Endothelial cell (in vitro differentiated cells): Measurements from ENCODE around the gene ARHGEF28. TPM values are rescaled to one million over a fixed set of nuclear protein-coding genes. Genes with fewer than 3 reads are reported as not detected.
A peak's percentile ranks its signal among the peaks of the same experiment; 100 is the strongest.

Experiments used
- DNase-seq: peaks from one replicate; pipeline ENCODE4 v3.0.0; 2021; ENCODE audit warnings: low spot score
- H3K27ac Mint-ChIP-seq: one replicate; pipeline ENCODE4 v1.8.0; 2021; ENCODE audit warnings: mixed read lengths, inconsistent platforms; ENCODE audit not compliant: unreplicated experiment
- H3K27me3 Mint-ChIP-seq: one replicate; pipeline ENCODE4 v1.8.0; 2021; ENCODE audit warnings: mild to moderate bottlenecking, moderate library complexity, mixed read lengths, inconsistent platforms; ENCODE audit not compliant: unreplicated experiment
- H3K36me3 Mint-ChIP-seq: one replicate; pipeline ENCODE4 v1.8.0; 2021; ENCODE audit warnings: mild to moderate bottlenecking, low read depth, mixed read lengths, inconsistent platforms; ENCODE audit not compliant: unreplicated experiment
- H3K4me1 Mint-ChIP-seq: one replicate; pipeline ENCODE4 v1.8.0; 2021; ENCODE audit warnings: mild to moderate bottlenecking, mixed read lengths, inconsistent platforms; ENCODE audit not compliant: unreplicated experiment
- H3K4me3 Mint-ChIP-seq: one replicate; pipeline ENCODE4 v1.8.0; 2021; ENCODE audit warnings: mild to moderate bottlenecking, mixed read lengths, inconsistent platforms; ENCODE audit not compliant: unreplicated experiment
- H3K9me3 Mint-ChIP-seq: one replicate; pipeline ENCODE4 v1.8.0; 2021; ENCODE audit warnings: mixed read lengths, inconsistent platforms; ENCODE audit not compliant: unreplicated experiment
- CTCF ChIP-seq: fragments of 200-600 bp; sonication (generic); IDR thresholded peaks from one replicate; pipeline ENCODE4 v1.5.0; 2021; ENCODE audit warnings: antibody characterized with exemption; ENCODE audit not compliant: unreplicated experiment
- total RNA-seq: library from RNA; stranded (reverse); fragmentation: NEBNext Ultra II Directional; extraction: Animal tissue kit (Norgen Biotek cat#: 25700); gene quantifications from one replicate; pipeline ENCODE4 v1.2.1, GENCODE V29; 2021; ENCODE audit not compliant: unreplicated experiment

The ARHGEF28 gene
- total RNA-seq, 1 donor from 2014 or later: 1.5 TPM

- no peak for DNase-seq
- Mint-ChIP-seq H3K27me3 (no peaks in the 10 kb centered on the region), H3K4me1 (no peaks in the 10 kb centered on the region), H3K27ac (no peak overlapping the region), H3K36me3 (no peaks in the 10 kb centered on the region), H3K9me3 (no peaks in the 10 kb centered on the region), H3K4me3 (no peak overlapping the region)
- TF ChIP-seq CTCF: no peak
Observed at GRCh38 chr5:73940801-73941200, 314.8 kb downstream of the ARHGEF28 start.

GRCh38 chr5:73942783-73943182 lies 316.8 kb downstream of the ARHGEF28 start:
- Mint-ChIP-seq H3K27ac (no peak overlapping the region), H3K9me3 (no peaks in the 10 kb centered on the region), H3K4me1 (no peaks in the 10 kb centered on the region), H3K4me3 (no peak overlapping the region), H3K36me3 (no peaks in the 10 kb centered on the region), H3K27me3 (no peaks in the 10 kb centered on the region)
- no peak for TF ChIP-seq CTCF
- no peak for DNase-seq

GRCh38 chr5:73943397-73943796 lies 317.4 kb downstream of the ARHGEF28 start:
- TF ChIP-seq CTCF: no peak
- no peaks in the 10 kb centered on the region for H3K36me3 Mint-ChIP-seq
- no peaks in the 10 kb centered on the region for H3K9me3 Mint-ChIP-seq
- no peaks in the 10 kb centered on the region for H3K4me1 Mint-ChIP-seq
- no peak overlapping the region for H3K4me3 Mint-ChIP-seq
- no peak for DNase-seq
- H3K27me3 Mint-ChIP-seq: no peaks in the 10 kb centered on the region
- H3K27ac Mint-ChIP-seq: no peak overlapping the region

- no peak for DNase-seq
- no peak overlapping the region for H3K4me3 Mint-ChIP-seq
- H3K9me3 Mint-ChIP-seq: no peaks in the 10 kb centered on the region
- TF ChIP-seq CTCF: no peak
- H3K4me1 Mint-ChIP-seq: peaks cover 9% of the 10 kb centered on the region
- H3K36me3 Mint-ChIP-seq: no peaks in the 10 kb centered on the region
- peaks cover 2% of the 10 kb centered on the region for H3K27me3 Mint-ChIP-seq
- no peak overlapping the region for H3K27ac Mint-ChIP-seq
Observed at GRCh38 chr5:73944581-73944980, 318.6 kb downstream of the ARHGEF28 start.

- H3K9me3 Mint-ChIP-seq: no peaks in the 10 kb centered on the region
- H3K4me1 Mint-ChIP-seq: peaks cover 10% of the 10 kb centered on the region
- no peak for DNase-seq
- no peaks in the 10 kb centered on the region for H3K36me3 Mint-ChIP-seq
- TF ChIP-seq CTCF: peak; percentile 45
- H3K4me3 Mint-ChIP-seq: no peak overlapping the region
- no peak overlapping the region for H3K27ac Mint-ChIP-seq
- peaks cover 2% of the 10 kb centered on the region for H3K27me3 Mint-ChIP-seq
Observed at GRCh38 chr5:73945505-73945904, 319.5 kb downstream of the ARHGEF28 start.
